ENCODE measurements around the gene CDON. TPM values are rescaled to one million over a fixed set of nuclear protein-coding genes. Genes with fewer than 3 reads are reported as not detected.

The CDON gene
- total RNA-seq, 1 experiment from 2014 or later, result 34.1 TPM

- H3K9me3 Mint-ChIP-seq, result no peaks in the 10 kb centered on the region
- no peak overlapping the region; the same call in 1 of the 2 replicates for H3K27ac Mint-ChIP-seq
- no peak for DNase-seq (ENCODE audit: low spot score)
- ChIA-PET POLR2A (no interaction called here), CTCF (interaction anchor here (0.7 to 4.5 kb wide), 7 partner anchors 11 to 142 kb away, joined by 3 to 30 read pairs (median 5); partner anchors contain the start of gene CDON)
- H3K4me3 Mint-ChIP-seq, result no peak overlapping the region
- H3K27me3 Mint-ChIP-seq (ENCODE audit: low read depth), result peaks cover 7% of the 10 kb centered on the region; the same call in 1 of the 2 replicates
- no peak for TF ChIP-seq ATF2 (CRISPR knock-in tag; IDR thresholded peaks at IDR 0.05; ENCODE audit: borderline replicate concordance, low read depth)
- no peak for TF ChIP-seq ZNF263 (CRISPR knock-in tag; IDR thresholded peaks at IDR 0.05; ENCODE audit: low read depth)
- TF ChIP-seq ETV6 (CRISPR knock-in tag; IDR thresholded peaks at IDR 0.05), result no peak
- no peak for TF ChIP-seq ATF1 (CRISPR knock-in tag; IDR thresholded peaks at IDR 0.05)
- no peak for TF ChIP-seq ZNF532 (CRISPR knock-in tag; IDR thresholded peaks at IDR 0.05; ENCODE audit: borderline replicate concordance)
- no peak for TF ChIP-seq E2F1 (CRISPR knock-in tag; IDR thresholded peaks at IDR 0.05)
- TF ChIP-seq NFE2L1 (CRISPR knock-in tag; IDR thresholded peaks at IDR 0.05), result no peak
- no peak for TF ChIP-seq JAZF1 (CRISPR knock-in tag; IDR thresholded peaks at IDR 0.05)
- no peak for TF ChIP-seq CTCF (IDR thresholded peaks at IDR 0.05)
- no peak for TF ChIP-seq ATF6 (CRISPR knock-in tag; IDR thresholded peaks at IDR 0.05)
- TF ChIP-seq ZBTB21 (CRISPR knock-in tag; IDR thresholded peaks at IDR 0.05; ENCODE audit: borderline replicate concordance), result no peak
- TF ChIP-seq MXD4 (CRISPR knock-in tag; IDR thresholded peaks at IDR 0.05; ENCODE audit: borderline replicate concordance), result no peak
- TF ChIP-seq CBFB (CRISPR knock-in tag; IDR thresholded peaks at IDR 0.05; ENCODE audit: low read depth), result no peak
- no peaks in the 10 kb centered on the region for H3K36me3 Mint-ChIP-seq
- H3K4me1 Mint-ChIP-seq, result peaks cover 57% of the 10 kb centered on the region
- ATAC-seq, result peak; percentile 1; the same call in 1 of the 2 replicates
These were observed 21.4 kb upstream of the CDON start for GRCh38 chr11:126083829-126084607.
